GM21447 (cell line): Measurements from ENCODE around the gene ITGB3.

ENCODE experiments used
- ATAC-seq: cut with Tn5 transposase; IDR thresholded peaks from one replicate; pipeline ENCODE4 v1.9.1; 2021; ENCODE audit not compliant: unreplicated experiment

The ITGB3 gene

GRCh38 chr17:47325176-47325575 is 71.5 kb downstream of the ITGB3 start:
- no peak for ATAC-seq

GRCh38 chr17:47330548-47330947 is 76.9 kb downstream of the ITGB3 start:
- ATAC-seq = no peak

GRCh38 chr17:47332287-47332686 is 78.7 kb downstream of the ITGB3 start:
- no peak for ATAC-seq

GRCh38 chr17:47335101-47335936 is 81.7 kb downstream of the ITGB3 start:
- no peak for ATAC-seq

DNA sequence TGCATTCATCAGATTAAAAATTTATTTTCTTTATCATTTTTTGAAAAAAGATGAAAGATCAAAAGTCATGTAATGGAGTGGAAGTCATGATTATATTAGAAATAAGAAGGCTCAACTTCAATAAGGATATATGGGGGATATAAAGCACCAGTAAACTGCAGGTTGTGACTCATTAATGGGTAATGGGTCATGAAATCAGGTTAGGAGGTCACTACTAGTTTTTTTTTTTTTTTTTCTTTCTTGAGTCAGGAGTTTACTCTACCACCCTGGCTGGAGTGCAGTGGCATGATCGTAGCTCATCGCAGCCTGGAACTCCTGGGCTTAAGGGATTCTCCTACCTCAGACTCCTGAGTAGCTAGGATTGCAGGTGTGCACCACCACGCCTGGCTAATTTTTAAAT is 84.4 kb downstream of the ITGB3 start:
- no peak for ATAC-seq

DNA sequence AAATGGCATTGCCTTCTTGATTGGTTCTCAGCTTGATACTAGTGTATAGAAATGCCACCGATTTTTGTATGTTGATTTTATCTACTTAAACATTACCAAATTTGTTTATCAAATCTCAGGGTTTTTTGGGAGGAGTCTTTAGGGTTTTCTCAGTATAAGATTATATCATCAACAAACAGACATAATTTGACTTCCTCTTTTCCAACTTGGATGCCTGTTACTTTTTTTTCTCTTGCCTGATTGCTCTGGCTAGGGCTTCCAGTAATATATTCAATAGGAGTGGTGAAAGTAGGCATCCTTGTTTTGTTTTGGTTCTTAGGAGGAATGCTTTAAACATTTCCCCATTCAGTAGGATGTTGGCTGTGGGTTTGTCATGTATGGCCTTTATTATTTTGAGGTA is 99.2 kb downstream of the ITGB3 start:
- no peak for ATAC-seq

- ATAC-seq = no peak
Observed at GRCh38 chr17:47358652-47359051, 105.0 kb downstream of the ITGB3 start.
